PFSK-1 (cell line): ENCODE results near the gene S1PR2.

Experiments used
- FOXP2 ChIP-seq: optimal IDR thresholded peaks from 2 replicates; pipeline ENCODE3; 2011; ENCODE audit warnings: borderline replicate concordance, control low read depth, inconsistent platforms; ENCODE audit not compliant: insufficient read depth; ENCODE audit errors: extremely low read length, extremely low read depth
- POLR2AphosphoS5 ChIP-seq: IDR thresholded peaks from 2 replicates; pipeline ENCODE4 v1.6.1; 2012; ENCODE audit warnings: low read depth, mild to moderate bottlenecking, control low read depth, low read length, moderate library complexity
- SIN3A ChIP-seq: IDR thresholded peaks from 2 replicates; pipeline ENCODE4 v1.6.1; 2012; ENCODE audit warnings: mild to moderate bottlenecking, low read length, moderate library complexity, borderline replicate concordance; ENCODE audit not compliant: insufficient read depth
- TAF1 ChIP-seq: IDR thresholded peaks from 2 replicates; pipeline ENCODE4 v1.6.1; 2012; ENCODE audit warnings: low read length, control low read depth, borderline replicate concordance; ENCODE audit not compliant: insufficient read depth
- TF ChIP-seq, protein P1 (sequence below), 2 experiments: IDR thresholded peaks; 2 replicates each; pipeline versions ENCODE4 v1.6.1 to v1.8.0; 2011 to 2012; ENCODE audit warnings: low read depth in 2 of 2, low read length in 2 of 2, control low read depth in 1 of 2, inconsistent platforms in 1 of 2, mild to moderate bottlenecking in 1 of 2, moderate library complexity in 1 of 2; ENCODE audit not compliant: insufficient read depth in 1 of 2

S1PR2 gene

GRCh38 chr19:10203686-10204085, 27.4 kb downstream of the S1PR2 start:
- no peak for TF ChIP-seq TAF1
- TF ChIP-seq SIN3A: no peak
- no peak for TF ChIP-seq FOXP2
- TF ChIP-seq, protein P1, sequence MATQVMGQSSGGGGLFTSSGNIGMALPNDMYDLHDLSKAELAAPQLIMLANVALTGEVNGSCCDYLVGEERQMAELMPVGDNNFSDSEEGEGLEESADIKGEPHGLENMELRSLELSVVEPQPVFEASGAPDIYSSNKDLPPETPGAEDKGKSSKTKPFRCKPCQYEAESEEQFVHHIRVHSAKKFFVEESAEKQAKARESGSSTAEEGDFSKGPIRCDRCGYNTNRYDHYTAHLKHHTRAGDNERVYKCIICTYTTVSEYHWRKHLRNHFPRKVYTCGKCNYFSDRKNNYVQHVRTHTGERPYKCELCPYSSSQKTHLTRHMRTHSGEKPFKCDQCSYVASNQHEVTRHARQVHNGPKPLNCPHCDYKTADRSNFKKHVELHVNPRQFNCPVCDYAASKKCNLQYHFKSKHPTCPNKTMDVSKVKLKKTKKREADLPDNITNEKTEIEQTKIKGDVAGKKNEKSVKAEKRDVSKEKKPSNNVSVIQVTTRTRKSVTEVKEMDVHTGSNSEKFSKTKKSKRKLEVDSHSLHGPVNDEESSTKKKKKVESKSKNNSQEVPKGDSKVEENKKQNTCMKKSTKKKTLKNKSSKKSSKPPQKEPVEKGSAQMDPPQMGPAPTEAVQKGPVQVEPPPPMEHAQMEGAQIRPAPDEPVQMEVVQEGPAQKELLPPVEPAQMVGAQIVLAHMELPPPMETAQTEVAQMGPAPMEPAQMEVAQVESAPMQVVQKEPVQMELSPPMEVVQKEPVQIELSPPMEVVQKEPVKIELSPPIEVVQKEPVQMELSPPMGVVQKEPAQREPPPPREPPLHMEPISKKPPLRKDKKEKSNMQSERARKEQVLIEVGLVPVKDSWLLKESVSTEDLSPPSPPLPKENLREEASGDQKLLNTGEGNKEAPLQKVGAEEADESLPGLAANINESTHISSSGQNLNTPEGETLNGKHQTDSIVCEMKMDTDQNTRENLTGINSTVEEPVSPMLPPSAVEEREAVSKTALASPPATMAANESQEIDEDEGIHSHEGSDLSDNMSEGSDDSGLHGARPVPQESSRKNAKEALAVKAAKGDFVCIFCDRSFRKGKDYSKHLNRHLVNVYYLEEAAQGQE (IDR thresholded peaks at IDR 0.05; ENCODE audit: insufficient read depth in 1 of 2, low read depth in 2 of 2, low read length in 2 of 2): no peak
- TF ChIP-seq POLR2AphosphoS5: no peak

- TF ChIP-seq TAF1: no peak
These were observed 30.0 kb downstream of the S1PR2 start for GRCh38 chr19:10201176-10201575.

DNA sequence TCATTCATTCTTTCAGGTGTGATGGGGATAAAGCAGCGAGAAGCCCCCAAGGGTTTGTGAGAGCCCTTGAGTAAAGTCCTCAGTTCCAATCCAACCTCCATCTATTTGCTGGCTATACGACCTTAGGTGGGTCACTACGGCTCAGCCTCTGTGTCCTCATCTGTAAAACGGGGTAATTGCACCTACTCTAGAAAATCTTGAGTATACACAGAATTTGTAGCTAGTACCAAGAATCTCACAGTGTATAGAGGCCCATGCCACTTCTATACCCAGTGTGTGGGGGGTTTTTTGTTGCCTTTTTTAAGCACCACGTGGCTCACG, 36.0 kb downstream of the S1PR2 start:
- TF ChIP-seq TAF1: peak; percentile 82; the same call in 1 of the 2 replicates
- TF ChIP-seq, protein P1 (IDR thresholded peaks at IDR 0.05; ENCODE audit: insufficient read depth in 1 of 2, low read depth in 2 of 2, low read length in 2 of 2): no peak

DNA sequence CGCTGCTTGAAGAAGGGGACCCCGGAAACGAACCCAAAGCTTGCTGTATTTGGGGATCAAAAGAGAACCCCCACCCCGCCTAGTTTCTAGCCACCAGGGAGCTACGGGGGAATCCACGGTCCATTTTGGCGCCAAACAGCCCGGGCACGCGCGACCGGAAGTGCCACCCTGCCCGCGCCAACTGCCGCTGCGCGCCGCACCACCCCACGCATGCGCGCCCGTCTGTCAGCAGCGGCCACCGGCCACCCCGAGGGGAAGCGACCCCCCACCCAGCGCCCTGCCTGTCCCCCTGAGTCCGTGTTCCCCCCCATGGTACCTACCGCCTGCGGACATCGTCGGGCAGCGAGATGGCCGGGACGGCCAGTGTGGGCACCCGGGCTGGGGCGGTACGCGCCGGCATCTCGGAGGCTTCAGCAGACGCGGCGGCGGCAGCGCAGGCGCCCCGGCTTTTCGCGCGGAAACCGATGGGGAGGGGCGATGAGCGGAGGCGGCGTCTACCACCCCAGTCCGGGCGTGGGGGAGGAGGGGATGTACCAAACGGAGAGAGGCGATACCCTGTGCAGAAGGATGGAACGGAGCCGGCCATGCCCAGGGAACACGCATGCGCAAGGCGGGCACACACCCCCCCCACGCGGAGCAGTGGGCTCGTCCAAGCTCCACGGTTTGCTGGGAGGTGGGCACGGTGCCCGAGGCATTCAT, 36.5 kb downstream of the S1PR2 start, which contains the start of gene DNMT1:
TSS of gene DNMT1 (minus strand) at position 454 of the 699 bp plus-strand sequence. CDS start at position 400, 54 bp downstream.
- TF ChIP-seq, protein P1 (IDR thresholded peaks at IDR 0.05; ENCODE audit: insufficient read depth in 1 of 2, low read depth in 2 of 2, low read length in 2 of 2): peak in 1 of 2 experiments; percentile 40; a peak in 1 of 4 replicates
- TF ChIP-seq SIN3A (no peak), FOXP2 (peak; percentile 86), POLR2AphosphoS5 (peak; percentile 99), TAF1 (peak; percentile 40; the same call in 1 of the 2 replicates)

DNA sequence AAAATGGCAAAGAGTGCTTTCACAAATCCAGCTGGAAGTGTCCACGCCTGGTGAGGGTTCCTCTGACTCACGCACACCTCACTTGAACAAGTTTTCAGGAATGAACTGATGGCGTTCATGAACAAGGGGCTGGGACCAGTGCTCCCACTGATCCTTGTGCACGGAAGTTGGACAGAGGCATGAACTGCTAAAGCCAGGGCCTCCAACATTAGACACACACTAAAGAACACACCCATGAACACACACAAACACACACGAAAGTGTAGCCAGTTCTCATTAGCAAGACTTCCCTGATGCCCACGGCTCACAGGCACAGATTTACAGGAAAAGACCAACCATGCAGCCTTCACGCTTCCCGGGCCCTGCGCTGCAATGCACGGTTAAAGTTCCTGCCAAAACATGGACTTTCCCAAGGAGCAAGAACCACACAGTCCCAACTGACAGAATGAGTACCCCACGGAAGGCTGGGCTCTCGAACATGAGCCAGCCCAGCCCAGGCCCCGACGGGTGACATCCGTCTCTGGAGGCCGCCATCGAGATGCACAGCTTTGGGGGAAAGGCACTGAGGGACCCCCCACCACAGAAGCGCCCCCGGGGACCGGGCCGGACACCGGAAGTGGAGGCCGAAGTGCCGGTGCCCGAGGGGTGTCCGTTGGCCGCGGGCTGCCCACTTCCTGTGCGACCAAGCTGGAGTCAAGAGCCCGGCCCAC, 37.2 kb downstream of the S1PR2 start:
- no peak for TF ChIP-seq FOXP2
- TF ChIP-seq, protein P1 (IDR thresholded peaks at IDR 0.05; ENCODE audit: insufficient read depth in 1 of 2, low read depth in 2 of 2, low read length in 2 of 2): peak; percentile 36 to 78; a peak in 3 of 4 replicates
